ENCODE measurements around the gene NOP56. TPM values are rescaled to one million over a fixed set of nuclear protein-coding genes. Genes with fewer than 3 reads are reported as not detected.
"Not testable (repeated sequence)": the region's sequence is repeated elsewhere in the genome, so short reads cannot be mapped to it uniquely, and the experiment has no call there.

NOP56 gene
- total RNA-seq, 1 donor from 2014 or later: 104 TPM

DNA sequence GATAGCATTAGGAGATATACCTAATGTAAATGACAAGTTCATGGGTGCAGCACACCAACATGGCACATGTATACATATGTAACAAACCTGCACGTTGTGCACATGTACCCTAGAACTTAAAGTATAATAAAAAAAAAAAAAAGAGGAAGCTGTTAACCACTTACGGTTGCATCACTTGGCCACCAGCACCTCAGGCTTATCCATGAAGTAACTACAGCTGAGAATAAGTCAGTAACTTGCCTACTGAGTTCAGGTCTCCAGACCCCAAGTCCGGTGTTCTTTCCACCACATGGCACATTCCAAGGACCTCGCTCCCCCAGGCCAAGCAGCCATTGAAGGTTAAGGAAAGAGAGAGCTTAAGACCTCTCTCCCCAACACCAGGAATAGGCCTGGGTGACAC is 32.4 kb downstream of the NOP56 start:
- not testable (repeated sequence) for DNase-seq (ENCODE audit: low read depth in 2 of 2)

DNA sequence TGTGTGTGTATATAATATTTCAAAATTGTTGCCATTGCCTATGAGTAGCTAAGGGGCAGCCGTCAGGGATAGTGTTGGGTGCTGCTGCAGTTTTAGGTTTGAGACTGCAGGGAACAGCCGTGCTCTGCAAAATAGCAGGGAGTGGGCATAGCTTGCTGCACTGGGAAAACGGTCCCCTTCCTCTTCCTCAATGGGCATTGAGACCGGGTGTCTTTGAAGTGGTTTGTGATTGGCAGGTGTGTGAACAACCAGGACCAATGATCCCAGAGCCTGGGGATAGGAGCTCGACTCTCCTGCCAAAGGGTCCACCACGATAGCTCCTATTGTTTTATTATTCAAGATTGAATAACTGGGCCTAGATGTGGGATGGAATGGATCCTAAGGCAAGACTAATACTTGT is 35.1 kb downstream of the NOP56 start:
- no peak for DNase-seq (ENCODE audit: low read depth in 2 of 2)

DNA sequence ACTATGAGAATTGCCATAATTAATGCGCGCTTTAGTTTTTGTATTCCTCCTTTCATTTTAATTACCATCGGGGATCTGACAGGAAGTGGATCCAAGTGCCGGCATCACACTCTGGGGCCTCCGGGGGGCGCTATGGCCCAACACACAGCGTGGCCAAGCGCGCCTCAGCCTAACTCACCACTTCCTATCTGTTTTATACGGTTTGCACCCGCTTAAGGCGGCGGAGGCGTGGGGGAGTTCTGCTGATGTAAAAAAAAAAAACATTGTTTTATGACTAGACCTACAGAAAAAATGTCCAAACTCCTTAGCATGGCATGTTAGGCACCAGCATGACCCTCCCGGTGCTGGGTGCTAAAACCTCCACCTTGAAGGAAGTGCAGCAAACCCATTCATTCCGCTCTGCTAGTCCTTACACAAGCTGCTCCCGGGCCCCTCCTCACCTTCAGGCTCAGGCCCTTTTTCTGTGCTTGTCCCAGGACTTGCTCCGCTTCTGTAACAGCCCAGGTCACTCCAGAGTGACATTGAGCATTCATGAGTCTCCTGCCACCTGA is 35.7 kb downstream of the NOP56 start:
- DNase-seq (ENCODE audit: low read depth in 2 of 2): peak; percentile 4 to 53

DNA sequence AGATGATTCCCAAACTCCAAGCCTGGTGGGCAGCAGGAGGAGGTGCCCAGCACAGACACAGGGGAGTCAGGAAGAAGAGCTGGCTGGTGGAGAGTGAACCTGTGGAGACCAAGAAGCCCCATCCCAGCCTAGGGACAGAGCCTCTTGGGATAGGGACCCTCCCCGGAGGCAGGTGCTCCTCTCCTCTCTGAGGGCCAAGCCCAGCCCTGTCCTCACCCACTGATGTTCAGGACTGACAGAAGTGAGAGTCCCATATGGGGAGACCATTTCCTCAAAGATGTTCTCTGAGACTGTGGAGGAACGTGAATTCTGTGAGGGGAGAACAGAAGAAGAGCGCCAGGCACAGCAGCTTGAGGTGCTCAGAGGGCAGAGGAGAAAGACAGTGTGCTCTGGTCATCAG is 37.8 kb downstream of the NOP56 start:
- no peak for DNase-seq (ENCODE audit: low read depth in 2 of 2)

DNA sequence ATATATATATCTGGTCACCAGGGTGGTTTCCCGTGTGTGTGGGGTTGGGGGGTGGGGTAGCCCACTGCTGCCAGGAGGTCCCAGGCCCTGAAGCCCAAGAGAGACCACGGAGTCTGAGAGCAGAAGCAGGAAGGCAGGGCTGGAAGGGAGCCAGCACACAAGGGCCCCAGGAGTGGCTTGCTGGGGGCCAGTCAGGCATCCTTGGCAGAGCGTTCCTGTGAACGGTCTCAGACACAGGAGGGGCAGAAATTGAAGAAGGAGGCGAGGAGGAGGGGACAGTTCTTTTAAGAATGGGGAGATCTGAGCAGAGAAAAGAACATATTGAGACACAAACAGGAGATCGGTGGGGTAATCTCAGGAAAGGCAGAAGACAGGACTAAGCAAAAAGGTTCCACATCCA is 38.3 kb downstream of the NOP56 start:
- no peak for DNase-seq (ENCODE audit: low read depth in 2 of 2)

DNA sequence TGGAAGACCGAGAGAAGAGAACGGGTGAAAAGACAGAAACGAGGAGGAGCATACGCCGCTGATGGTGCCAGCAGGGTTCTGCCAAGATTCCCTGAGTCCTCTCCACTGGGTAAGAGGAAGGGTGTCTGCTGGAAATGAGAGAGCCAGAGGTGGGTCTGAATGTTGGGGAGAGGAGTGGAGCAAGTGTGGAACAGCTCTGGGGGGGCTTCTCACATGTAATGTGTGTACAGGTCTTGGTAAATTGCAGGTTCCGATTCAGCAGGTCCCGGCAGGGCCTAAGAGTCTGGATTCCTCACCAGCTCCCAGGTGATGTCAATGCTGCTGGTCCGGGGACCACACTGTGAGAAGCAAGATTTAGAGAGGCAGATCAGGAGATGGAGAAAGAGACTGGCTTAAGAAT is 38.7 kb downstream of the NOP56 start:
- no peak for DNase-seq (ENCODE audit: low read depth in 2 of 2)

DNA sequence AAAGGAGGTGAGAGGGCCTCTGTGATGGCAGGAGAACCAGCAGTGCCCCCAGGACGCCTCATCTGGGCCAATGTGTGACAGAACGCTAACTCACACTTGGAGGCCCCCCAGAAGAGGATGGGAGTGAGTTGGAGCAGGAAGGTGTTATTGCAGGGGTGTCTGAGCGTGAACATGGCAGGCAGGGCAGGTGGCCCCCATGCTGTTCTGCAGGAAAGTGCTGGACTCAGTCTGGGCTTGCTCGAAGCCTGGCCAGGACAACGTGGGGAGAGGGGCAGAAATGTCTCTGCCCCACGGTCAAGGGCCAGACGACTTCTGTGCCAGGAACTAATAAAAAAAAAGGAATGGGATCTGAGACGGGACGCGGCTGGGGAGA is 39.2 kb downstream of the NOP56 start:
- DNase-seq (ENCODE audit: low read depth in 2 of 2): no peak

DNA sequence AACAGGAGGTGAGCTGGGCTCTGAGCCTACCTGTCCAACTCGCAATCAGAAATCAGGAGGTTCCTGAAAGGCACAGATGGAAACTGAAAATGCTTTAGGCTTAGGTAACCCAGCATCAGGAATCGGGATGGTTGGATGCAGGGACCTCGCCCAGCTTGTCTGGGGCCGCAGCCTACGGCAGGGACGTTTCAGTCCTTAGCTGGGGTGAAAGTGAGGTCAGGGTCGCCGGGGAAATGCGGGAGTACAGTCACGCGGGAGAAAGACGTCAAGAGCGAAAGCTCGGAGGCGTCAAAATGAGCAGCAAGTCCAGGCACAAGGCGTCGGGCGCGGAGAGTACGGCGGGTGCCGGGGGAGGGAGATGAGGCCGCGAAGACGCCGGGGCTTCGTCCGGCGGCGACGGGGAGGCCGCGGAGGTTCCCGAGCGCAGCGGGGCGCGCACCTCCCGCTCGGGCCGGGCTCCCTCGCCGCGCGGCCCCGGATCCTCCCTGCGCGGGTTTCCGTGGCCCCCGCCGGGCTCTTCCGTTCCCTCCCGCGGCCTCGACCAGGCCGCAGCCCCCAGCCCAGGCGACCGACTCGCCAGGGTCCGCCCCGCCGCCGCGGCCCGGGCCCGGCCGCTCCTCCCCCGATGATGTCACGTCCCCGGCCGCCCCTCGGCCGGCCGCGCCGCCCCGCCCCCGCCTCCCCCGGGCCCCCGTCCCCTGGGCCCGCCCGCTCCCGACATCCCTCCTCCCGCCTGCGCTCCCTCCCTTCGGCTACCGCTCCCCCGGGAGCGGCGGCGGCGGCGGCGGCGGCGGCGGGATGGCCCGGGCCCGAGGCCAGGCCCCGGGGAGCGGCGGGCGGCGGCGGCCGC is 39.8 kb downstream of the NOP56 start, which contains the start of gene EBF4:
Gene EBF4, plus strand, starts transcription at position 745 of the 850 bp plus-strand sequence. CDS start 866 bp downstream, outside the sequence.
- DNase-seq (ENCODE audit: low read depth in 2 of 2): peak in 1 of 2 donors; percentile 45

DNA sequence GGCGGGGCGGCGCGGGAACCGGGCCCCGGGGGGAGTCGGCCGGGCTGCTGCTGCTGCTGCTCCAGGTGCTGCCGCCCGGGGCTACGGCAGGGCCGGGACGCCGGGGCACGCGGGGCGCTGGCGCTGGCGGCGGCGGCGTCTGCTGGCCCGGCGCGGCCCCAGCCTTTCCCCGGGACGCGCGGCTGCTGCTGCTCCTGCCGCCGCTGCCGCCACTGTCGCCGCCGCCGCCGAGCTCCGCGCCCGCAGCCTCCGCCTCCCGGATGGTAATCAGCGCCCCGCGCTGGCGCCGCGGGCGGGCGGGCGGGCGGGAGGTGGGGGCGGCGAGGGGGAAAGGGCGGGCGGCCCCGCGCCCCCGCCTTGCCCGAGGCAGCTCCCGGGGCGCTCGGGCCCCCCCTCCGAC is 40.5 kb downstream of the NOP56 start:
- DNase-seq (ENCODE audit: low read depth in 2 of 2): no peak

DNA sequence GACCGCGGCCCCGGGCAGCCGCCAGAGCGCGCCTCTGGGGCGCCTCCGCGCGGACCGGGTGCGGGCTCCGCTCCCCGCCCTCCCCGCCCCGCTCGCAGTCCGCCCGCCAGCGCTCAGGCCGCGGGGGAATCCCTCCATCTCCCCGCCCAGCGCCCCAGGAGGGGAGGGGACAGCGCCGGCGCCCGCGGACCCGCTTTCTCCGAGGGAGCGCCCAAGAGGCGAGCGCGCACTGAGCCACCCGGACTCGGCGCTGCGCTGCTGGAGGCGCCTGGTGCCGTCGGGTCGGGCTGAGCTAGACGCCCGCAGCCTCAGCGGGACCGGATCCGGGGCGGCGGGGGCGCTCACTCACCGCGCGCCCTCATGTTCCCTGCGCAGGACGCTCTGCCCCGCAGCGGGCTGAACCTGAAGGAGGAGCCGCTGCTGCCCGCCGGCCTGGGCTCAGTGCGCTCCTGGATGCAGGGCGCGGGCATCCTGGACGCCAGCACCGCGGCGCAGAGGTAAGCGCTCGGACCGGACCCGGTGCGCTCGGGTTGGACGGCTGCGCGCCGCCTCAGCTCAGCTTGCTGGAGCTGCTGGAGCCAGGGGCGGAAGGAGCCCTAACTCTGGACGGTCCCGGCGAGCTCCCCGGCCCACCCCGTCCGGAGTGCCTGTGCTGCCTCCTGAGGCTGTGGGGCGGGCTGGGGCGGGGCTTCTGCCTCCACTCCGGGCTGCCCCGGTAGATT is 41.0 kb downstream of the NOP56 start:
- DNase-seq (ENCODE audit: low read depth in 2 of 2): peak in 1 of 2 donors; percentile 23

DNA sequence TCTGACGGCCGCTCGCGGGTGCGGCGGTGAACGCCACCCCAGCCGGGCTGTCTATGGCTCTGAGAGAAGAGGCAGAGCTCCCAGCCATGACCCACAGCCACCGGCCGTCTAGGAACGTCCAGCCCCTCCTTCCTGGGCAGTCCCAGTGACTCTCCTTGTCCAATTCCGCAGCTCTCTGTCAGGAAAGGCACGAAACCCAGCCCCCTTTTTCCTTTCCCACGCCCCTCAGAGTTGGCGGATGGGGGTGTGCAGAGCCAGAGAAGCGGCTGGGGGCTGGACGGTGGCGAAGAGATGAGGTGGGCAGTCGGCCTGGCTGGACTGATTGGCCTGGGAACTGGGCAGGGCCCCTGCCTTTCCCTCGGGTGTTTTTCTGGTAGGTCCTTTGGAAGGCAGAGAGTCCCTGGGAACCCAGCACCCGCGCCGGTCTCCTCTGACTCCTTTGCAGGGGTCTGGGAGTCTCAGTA is 41.6 kb downstream of the NOP56 start:
- DNase-seq (ENCODE audit: low read depth in 2 of 2): peak in 1 of 2 donors; percentile 20

DNA sequence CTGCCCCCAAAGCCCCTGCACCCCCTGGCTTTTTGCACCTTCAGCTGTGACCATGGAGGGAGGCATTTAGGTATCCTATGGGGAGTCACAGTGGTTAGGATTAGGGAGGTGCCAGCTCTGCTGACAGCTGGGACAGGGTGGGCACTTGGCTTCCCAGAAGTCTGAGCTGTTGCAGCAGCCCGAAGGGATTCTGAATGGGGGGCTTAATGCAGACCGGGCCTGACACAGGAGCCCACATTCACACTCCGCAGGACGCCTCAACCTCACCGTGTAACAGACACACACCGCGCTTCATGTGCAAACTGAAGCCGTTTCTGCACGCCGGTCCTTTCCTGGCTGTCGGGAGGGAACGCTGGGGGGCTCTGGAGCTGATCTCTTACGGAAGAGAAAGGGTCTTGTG is 42.1 kb downstream of the NOP56 start:
- DNase-seq (ENCODE audit: low read depth in 2 of 2): no peak

DNA sequence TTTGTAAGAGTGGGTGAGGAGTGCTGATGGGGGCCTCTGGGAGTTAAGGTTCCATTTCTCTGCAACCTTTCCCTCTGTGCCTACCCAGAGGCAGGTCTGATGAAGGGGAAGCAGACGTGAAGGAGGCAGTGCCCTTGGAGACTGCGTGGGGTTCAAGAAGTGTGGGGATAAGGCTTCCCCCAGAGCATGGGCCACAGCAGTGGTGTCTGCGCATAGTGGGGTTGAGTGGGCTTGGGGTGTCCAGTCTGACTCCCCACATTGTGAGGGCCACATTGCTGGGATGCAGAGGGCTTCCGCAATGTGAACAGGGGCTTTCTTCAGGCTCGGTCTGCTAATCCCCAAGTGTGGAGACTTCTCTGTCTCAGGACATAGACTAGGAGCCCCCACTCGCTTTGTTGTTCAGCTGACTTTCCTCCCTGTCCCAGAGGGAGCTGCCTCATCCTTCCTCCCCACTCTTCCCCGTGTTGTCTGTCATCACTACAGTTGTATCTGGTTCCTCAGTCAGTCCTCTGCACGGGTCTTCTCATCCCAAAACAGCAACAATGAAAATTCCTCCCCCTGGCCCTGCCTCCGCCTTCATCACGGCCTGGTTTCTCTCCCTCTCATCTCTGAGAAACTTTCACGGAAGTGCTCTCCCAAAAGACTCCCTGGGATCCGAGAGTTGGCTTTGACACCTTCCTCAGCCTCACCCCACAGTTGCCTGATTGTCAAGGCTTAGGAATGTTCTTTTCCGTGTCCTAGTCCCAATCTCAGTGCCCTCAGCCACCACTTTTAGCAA is 43.0 kb downstream of the NOP56 start:
- no peak for DNase-seq (ENCODE audit: low read depth in 2 of 2)

DNA sequence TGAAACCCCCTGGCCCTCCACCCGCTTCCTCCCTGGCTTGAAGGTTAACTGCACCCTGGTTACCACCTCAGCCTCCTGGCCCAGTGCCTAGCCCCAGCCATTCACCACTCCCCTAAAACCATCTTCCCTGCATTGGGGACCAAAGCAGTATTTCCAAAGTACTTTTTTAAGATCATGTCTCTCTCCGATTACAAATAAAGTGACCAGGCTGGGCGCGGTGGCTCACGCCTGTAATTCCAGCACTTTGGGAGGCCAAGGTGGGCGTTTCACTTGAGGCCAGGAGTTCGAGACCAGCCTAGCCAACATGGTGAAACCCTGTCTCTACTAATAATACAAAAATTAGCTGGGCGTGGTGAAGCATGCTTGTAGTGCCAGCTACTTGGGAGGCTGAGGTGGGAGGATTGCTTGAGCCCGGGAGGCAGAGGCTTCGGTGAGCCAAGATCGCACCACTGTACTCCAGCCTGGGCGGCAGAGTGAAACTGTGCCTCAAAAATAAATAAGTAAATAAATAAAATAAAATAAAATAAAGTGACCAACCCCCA is 43.6 kb downstream of the NOP56 start:
- DNase-seq (ENCODE audit: low read depth in 2 of 2): not testable (repeated sequence)

DNA sequence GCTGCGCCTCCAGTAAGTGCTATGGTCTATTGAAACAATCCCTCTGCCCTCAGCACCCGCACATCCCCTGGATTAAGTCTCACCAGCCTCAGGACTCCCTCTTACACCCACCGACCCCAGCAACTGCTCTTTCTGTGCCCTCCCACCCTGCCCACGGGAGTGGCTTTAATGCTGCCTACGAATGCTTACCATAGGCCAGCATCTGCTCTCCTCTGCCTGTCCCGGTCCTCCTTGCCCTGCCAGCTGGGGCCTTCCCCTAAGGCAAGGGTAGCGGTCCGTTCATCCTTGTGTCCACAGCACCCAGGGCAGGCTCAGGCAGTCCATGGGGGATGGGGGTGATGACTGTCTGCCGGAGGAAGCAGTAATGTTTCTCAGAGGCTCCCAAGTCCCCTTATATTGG is 44.2 kb downstream of the NOP56 start:
- no peak for DNase-seq (ENCODE audit: low read depth in 2 of 2)

DNA sequence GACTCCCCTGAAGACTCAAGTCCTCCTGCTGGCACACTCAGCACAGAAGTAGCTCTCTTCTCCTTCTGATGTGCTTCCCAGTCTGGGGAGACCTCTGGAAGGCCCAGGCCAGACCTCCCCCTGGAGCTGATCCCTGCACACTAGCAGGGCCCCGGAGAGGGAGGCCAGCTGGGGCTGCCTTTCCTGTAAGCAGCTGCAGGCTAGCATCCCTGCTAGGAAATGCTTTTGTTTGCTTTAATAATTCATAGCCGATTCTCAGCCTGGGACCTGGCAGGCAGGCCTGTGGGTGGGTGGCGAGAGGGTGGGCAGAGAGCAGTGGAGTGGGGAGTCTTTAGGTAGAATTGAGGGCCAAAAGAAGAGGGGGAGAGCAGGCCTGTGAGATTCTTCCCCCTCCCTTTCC is 45.3 kb downstream of the NOP56 start:
- no peak for DNase-seq (ENCODE audit: low read depth in 2 of 2)

DNA sequence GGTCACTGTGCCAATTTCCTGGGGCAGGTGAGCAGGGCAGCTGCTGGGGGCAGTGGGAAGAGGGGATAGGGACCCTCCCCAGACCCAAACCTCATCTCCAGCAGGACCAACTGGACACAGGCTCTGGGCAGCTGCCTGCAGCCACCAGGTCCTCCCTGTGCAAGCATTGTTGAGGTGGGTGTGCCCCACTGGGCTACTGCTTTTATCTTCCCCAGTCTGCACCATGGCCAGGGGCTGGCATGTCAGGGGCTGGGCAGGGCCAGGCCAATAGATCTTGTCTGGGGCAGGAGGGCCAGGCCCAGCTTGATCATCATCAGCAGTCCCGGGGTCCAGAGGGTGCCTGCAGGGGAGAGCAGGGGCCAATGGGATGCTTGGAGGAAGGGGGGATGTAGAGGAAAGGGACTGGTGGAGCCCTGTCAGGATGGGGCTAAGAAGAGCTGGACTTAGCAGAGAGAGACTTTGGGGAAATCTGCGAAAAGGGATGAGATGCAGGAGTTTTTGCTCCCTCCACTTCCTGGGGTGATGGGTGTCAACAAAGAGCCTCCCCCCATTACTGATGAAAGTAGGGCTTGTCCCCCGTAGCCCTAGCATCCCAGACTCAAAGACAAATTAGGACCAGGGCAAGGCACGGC is 45.9 kb downstream of the NOP56 start:
- no peak for DNase-seq (ENCODE audit: low read depth in 2 of 2)

DNA sequence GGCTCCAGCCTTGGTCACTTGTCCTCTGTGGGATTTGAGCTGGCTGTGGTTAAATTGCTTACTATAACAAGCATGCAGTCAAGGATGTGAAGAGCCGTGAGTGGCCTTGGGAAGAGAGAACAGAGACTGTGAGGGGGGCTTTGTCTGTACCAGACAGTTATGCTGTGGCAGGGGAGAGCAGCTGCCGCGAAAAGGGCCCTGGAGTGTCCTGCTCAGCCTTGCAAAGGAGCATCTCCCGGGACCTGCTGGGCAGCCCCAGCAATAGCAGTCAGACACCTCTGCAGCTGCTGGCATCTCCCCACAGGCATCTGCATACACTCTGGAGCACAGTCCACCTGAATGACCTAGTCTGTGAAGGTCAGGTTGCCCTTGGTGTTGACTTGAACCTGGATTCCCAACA is 46.5 kb downstream of the NOP56 start:
- no peak for DNase-seq (ENCODE audit: low read depth in 2 of 2)

DNA sequence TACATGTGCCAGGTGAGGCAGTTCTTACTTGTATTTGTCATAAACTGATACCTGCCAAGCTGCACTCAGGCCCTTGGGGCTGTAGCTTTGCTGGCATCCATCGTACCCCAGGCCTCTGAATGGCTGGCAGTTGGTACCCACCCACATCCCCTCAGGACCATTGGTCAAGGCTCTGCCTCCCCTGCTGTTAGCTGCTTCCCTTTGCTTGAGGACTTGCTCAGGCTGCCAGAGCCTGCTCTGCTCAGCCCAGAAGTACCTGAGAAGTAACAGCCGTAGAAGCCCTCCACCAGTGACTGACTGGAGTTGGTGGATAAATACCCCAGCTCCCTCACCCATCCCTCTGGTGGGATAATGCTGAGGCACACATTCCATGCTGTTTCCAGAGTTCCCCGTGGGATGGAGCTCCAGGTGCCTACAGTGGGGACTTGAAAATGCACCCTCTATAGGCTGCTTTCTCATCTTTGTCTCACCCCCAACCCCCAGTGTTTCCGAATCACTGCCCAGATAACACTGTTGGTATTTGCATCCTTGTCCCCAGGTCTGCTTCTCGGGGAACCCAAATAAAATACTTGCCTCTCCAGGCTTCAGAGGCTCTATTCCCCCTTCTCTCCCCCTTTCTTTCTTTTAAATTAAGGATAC is 47.5 kb downstream of the NOP56 start:
- DNase-seq (ENCODE audit: low read depth in 2 of 2): no peak

DNA sequence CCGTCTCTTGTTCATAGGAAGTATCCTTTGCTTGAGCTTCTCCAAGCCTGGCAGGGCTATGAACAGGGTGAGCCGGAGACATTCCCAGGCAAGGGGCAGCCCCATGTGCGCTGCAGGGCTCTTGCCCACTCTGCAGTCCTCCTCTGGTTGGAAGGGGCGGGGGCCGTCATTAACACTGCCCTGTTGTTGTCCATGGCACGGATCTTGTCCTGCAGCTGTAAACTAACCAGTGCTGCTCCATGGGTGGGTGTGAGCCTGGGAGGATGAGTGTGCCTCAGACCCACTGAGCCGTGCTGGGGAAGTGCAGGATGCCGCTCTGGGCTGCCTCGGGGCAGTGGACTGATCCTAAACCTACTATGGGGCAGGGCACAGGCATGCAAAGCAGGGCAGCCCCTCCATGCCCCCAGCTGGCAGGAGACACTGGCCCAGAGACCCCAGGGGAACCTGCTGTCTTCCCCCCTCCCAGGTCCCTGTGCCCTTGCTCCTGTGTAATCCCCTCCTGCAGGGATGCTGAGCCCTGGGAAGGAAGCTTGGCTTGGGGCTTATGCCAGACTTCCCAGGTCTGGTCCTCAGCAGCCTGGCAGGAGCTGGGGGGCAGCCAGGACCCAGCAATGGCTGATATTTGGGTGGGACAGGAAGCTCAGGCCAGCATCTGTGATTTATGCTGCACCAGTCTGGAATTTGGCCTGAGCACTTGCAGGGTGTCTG is 48.6 kb downstream of the NOP56 start:
- no peak for DNase-seq (ENCODE audit: low read depth in 2 of 2)
